Measurements from ENCODE around the gene DYNC2H1.
"Not testable (repeated sequence)": the region's sequence is repeated elsewhere in the genome, so short reads cannot be mapped to it uniquely, and the experiment has no call there.

DYNC2H1 gene

GRCh38 chr11:103108933-103109817 lies at the start of gene DYNC2H1:
TSS of gene DYNC2H1 (plus strand) at chr11:103109426. CDS start at chr11:103109575, 149 bp downstream.
- DNase-seq, result peak; percentile 80

- no peak for DNase-seq
Measured at GRCh38 chr11:103061656-103062055, 47.6 kb upstream of the DYNC2H1 start.

- DNase-seq, result no peak
Measured at GRCh38 chr11:103067118-103067517, 42.1 kb upstream of the DYNC2H1 start.

GRCh38 chr11:103069367-103069766 lies 39.9 kb upstream of the DYNC2H1 start:
- no peak for DNase-seq

- no peak for DNase-seq
Measured at GRCh38 chr11:103070142-103070541, 39.1 kb upstream of the DYNC2H1 start.

- no peak for DNase-seq
Measured at GRCh38 chr11:103071008-103071407, 38.2 kb upstream of the DYNC2H1 start.

GRCh38 chr11:103076361-103076760 lies 32.9 kb upstream of the DYNC2H1 start:
- DNase-seq, result no peak

GRCh38 chr11:103077554-103077953 lies 31.7 kb upstream of the DYNC2H1 start:
- no peak for DNase-seq

GRCh38 chr11:103078710-103079109 lies 30.5 kb upstream of the DYNC2H1 start:
- no peak for DNase-seq

GRCh38 chr11:103079833-103080232 lies 29.4 kb upstream of the DYNC2H1 start:
- no peak for DNase-seq

- DNase-seq, result no peak
Measured at GRCh38 chr11:103085758-103086365, 23.4 kb upstream of the DYNC2H1 start.

- no peak for DNase-seq
Measured at GRCh38 chr11:103086461-103086860, 22.8 kb upstream of the DYNC2H1 start.

- peak; percentile 35 for DNase-seq
Measured at GRCh38 chr11:103091064-103091800, 18.0 kb upstream of the DYNC2H1 start.

GRCh38 chr11:103091801-103092524 lies 17.3 kb upstream of the DYNC2H1 start, which contains the start of gene DCUN1D5:
TSS of gene DCUN1D5 (minus strand) at chr11:103092160. CDS start at chr11:103091872, 288 bp downstream.
- peak; percentile 53 for DNase-seq

- DNase-seq, result no peak
Measured at GRCh38 chr11:103097279-103097678, 11.9 kb upstream of the DYNC2H1 start.

- DNase-seq, result no peak
Measured at GRCh38 chr11:103109818-103110388, 677 bp downstream of the DYNC2H1 start.

- DNase-seq, result no peak
Measured at GRCh38 chr11:103110391-103110790, 1.2 kb downstream of the DYNC2H1 start.

GRCh38 chr11:103111400-103111799 lies 2.2 kb downstream of the DYNC2H1 start:
- DNase-seq, result no peak

- DNase-seq, result no peak
Measured at GRCh38 chr11:103112364-103112763, 3.1 kb downstream of the DYNC2H1 start.

GRCh38 chr11:103114836-103115235 lies 5.6 kb downstream of the DYNC2H1 start:
- DNase-seq, result no peak

GRCh38 chr11:103125462-103125861 lies 16.2 kb downstream of the DYNC2H1 start:
- no peak for DNase-seq

- not testable (repeated sequence) for DNase-seq
Measured at GRCh38 chr11:103141986-103142385, 32.8 kb downstream of the DYNC2H1 start.

Measured in DMS 273 treated with DMSO at 0.1 percent for 48 hours (cell line).